H1 (cell line): ENCODE measurements around the gene PCCA. TPM values are rescaled to one million over a fixed set of nuclear protein-coding genes. Genes with fewer than 3 reads are reported as not detected.

Source experiments
- NRF1 ChIP-seq: IDR thresholded peaks from 2 replicates; pipeline ENCODE4 v1.6.1; 2011; ENCODE audit warnings: mild to moderate bottlenecking, low read depth, low read length, improper control_type of control experiment
- POLR2AphosphoS5 ChIP-seq: IDR thresholded peaks from 2 replicates; pipeline ENCODE4 v1.6.1; 2011; ENCODE audit warnings: low read depth, low read length
- SRF ChIP-seq: IDR thresholded peaks from 2 replicates; pipeline ENCODE4 v1.6.1; 2011; ENCODE audit warnings: mild to moderate bottlenecking, low read depth, low read length, moderate library complexity
- polyA plus RNA-seq, 7 experiments: library from polyadenylated mRNA; depleted of rRNA in 3 of 7; stranded (reverse) in 5 of 7; unstranded in 2 of 7; fragments of >200 nt in 5 of 7; fragments of 200-250 nt in 2 of 7; gene quantifications; 1 replicate in 5 of 7; 2 replicates in 1 of 7; 4 replicates in 1 of 7; pipeline versions ENCODE4 v1.2.1 to v1.2.3, GENCODE V29; 2011 to 2013; ENCODE audit warnings: missing spikeins in 2 of 7, mixed read lengths in 2 of 7
- total RNA-seq: library from RNA; stranded (reverse); fragmentation: NEBNext Ultra II Directional; extraction: Animal tissue kit (Norgen Biotek cat#: 25700); gene quantifications from 2 replicates; pipeline ENCODE4 v1.2.1, GENCODE V29; 2021
- TF ChIP-seq, protein P1 (sequence below): IDR thresholded peaks from 2 replicates; pipeline ENCODE4 v1.6.1; 2012; ENCODE audit warnings: inconsistent platforms

Gene PCCA
- total and polyA plus RNA-seq, 2 of the 8 experiments (the other 6 are each of a cell fraction or from before 2014, with no cell fraction given): 18.4 to 49.8 TPM

DNA sequence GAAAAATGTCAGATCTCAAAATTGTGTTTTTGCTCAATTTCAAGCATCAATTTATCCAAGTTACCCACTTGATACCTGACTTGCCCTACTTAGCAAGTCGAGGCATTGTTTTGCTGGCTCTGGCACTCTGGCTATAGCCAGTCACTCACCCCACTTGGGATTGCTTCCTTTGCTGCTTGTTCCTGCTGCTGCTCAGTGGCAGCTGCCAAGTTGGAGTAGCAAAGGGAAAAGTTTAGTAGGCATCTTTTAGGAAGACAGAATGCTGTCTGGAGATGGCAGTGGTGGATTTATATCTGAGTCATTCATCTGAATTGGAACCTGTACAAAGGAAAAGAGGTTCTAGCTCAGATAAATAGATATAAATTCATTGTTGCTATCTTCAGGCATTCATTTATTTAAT is 41.2 kb downstream of the PCCA start (continued):
- TF ChIP-seq, protein P1, sequence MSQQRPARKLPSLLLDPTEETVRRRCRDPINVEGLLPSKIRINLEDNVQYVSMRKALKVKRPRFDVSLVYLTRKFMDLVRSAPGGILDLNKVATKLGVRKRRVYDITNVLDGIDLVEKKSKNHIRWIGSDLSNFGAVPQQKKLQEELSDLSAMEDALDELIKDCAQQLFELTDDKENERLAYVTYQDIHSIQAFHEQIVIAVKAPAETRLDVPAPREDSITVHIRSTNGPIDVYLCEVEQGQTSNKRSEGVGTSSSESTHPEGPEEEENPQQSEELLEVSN: no peak
- no peak for TF ChIP-seq NRF1
- TF ChIP-seq POLR2AphosphoS5: no peak
- no peak for TF ChIP-seq SRF
- TF ChIP-seq, all 59 proteins: peak for 0
